Measurements from ENCODE around the gene GNB4.

DNA sequence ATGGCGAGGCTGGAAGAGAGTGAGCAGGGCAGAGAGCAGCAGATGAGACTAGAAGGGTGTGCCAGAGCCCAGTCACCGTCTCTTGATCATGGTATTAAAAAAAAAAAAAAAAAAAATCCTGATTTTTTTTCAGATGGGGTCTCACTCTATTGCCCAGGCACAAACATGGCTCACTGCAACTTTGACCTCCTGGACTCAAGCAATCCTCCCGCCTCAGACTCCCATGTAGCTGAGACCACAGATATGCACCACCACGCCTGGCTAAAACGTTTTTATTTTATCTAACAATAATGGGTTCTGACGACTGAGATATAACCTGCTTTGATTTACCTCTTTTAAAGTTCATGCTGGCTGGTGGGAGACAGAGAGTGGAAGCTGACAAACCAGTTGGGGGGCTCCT lies 4.0 kb downstream of the GNB4 start:
- TF ChIP-seq CTCF (IDR thresholded peaks at IDR 0.05): no peak
- no peak for TF ChIP-seq POLR2A (IDR thresholded peaks at IDR 0.05)
- no peak for TF ChIP-seq EP300 (IDR thresholded peaks at IDR 0.05)

All from ovary (tissue), 3 donors.